ENCODE data around the gene ATP2A2. TPM values are rescaled to one million over a fixed set of nuclear protein-coding genes. Genes with fewer than 3 reads are reported as not detected.

The ATP2A2 gene
- total RNA-seq, 1 experiment from 2014 or later: 174 TPM

DNA sequence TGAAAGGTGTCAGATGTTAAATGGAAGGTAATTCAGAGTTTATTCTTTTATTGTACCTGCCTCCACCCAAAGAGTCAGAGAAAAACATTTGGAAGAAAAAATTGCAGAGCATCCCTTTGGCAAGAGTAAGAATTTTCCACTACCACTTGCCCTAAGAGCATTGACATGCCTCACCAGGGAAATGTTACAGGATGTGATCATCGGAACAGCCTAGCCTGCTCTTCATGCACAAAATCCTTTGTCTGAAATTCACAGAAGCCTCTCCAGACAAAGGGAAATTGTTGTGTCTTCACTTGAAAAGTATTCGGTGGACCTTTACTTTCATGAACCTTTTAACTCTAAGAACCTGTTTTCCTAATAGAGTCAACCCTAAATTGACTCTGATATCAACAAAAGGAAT is 36.9 kb downstream of the ATP2A2 start:
- H3K4me2 ChIP-seq (ENCODE audit: low read length): no peak overlapping the region
- H3K9ac ChIP-seq (ENCODE audit: low read length): no peak overlapping the region
- H3K27me3 ChIP-seq (ENCODE audit: low read length): no peaks in the 10 kb centered on the region
- DNase-seq: no peak
- BruUV-seq (replicated peaks): no TSS peak
- peaks cover 48% of the 10 kb centered on the region for H3K36me3 ChIP-seq (ENCODE audit: low read depth, low read length)
- H3K9me2 ChIP-seq (replicated peaks; ENCODE audit: low read length): no peaks in the 10 kb centered on the region
- POLR2A ChIA-PET (ENCODE audit: unreplicated experiment): no interaction called here
- no peak for TF ChIP-seq EZH2phosphoT487 (IDR thresholded peaks at IDR 0.05; ENCODE audit: borderline replicate concordance, low read length)
- no peak for TF ChIP-seq EZH2 (IDR thresholded peaks at IDR 0.05; ENCODE audit: low read length, unreplicated experiment)
- TF ChIP-seq CTCF (conservative IDR thresholded peaks at IDR 0.05; ENCODE audit: low read depth, low read length): no peak
- peaks cover 99% of the 10 kb centered on the region for H3K79me2 ChIP-seq (ENCODE audit: low read length)
- H3K4me3 ChIP-seq (ENCODE audit: low read length): no peak overlapping the region
- intact Hi-C loops (cut with micrococcal nuclease): no loop called here
- CTCF ChIA-PET: no interaction called here
- no peaks in the 10 kb centered on the region for H3K9me3 ChIP-seq (ENCODE audit: low read length)
- peaks cover 5% of the 10 kb centered on the region for H3F3A ChIP-seq (ENCODE audit: low read length, unreplicated experiment)
- H3K4me1 ChIP-seq (ENCODE audit: insufficient read depth, low read length): peaks cover 16% of the 10 kb centered on the region
- no peak overlapping the region for H3K27ac ChIP-seq (ENCODE audit: low read length)
- H2AFZ ChIP-seq (ENCODE audit: low read length): no peak overlapping the region
- peaks cover 57% of the 10 kb centered on the region for H4K20me1 ChIP-seq (ENCODE audit: low read length)
- no peak for ATAC-seq

GRCh38 chr12:110320550-110320949 is 39.5 kb downstream of the ATP2A2 start:
- no peak for ATAC-seq

More at GRCh38 chr12:110320550-110320949, 39.5 kb downstream of the ATP2A2 start:
- Histone ChIP-seq H4K20me1 (ENCODE audit: low read length) (peaks cover 49% of the 10 kb centered on the region), H3K27ac (ENCODE audit: low read length) (no peak overlapping the region), H3K4me1 (ENCODE audit: insufficient read depth, low read length) (no peaks in the 10 kb centered on the region), H2AFZ (ENCODE audit: low read length) (no peak overlapping the region), H3K36me3 (ENCODE audit: low read depth, low read length) (peaks cover 57% of the 10 kb centered on the region), H3K27me3 (ENCODE audit: low read length) (no peaks in the 10 kb centered on the region), H3K4me3 (ENCODE audit: low read length) (no peak overlapping the region), H3K4me2 (ENCODE audit: low read length) (no peak overlapping the region), H3F3A (ENCODE audit: low read length, unreplicated experiment) (peaks cover 5% of the 10 kb centered on the region), H3K79me2 (ENCODE audit: low read length) (peaks cover 87% of the 10 kb centered on the region), H3K9ac (ENCODE audit: low read length) (no peak overlapping the region), H3K9me2 (replicated peaks; ENCODE audit: low read length) (no peaks in the 10 kb centered on the region), H3K9me3 (ENCODE audit: low read length) (no peaks in the 10 kb centered on the region)
- CTCF ChIA-PET: interaction anchor here (0.6 kb wide), 1 partner anchor 327 kb away, joined by 8 read pairs; no protein-coding TSS in a partner anchor
- BruUV-seq (replicated peaks): no TSS peak
- intact Hi-C loops (cut with micrococcal nuclease): no loop called here
- TF ChIP-seq EZH2phosphoT487 (IDR thresholded peaks at IDR 0.05; ENCODE audit: borderline replicate concordance, low read length) (no peak), CTCF (conservative IDR thresholded peaks at IDR 0.05; ENCODE audit: low read depth, low read length) (no peak), EZH2 (IDR thresholded peaks at IDR 0.05; ENCODE audit: low read length, unreplicated experiment) (no peak)
- DNase-seq: no peak
- POLR2A ChIA-PET (ENCODE audit: unreplicated experiment): interaction anchor here (0.5 kb wide), 1 partner anchor 90 kb away, joined by 4 read pairs; no protein-coding TSS in a partner anchor
